IMR-90 (cell line): ENCODE data around the gene FMO1. TPM values are rescaled to one million over a fixed set of nuclear protein-coding genes. Genes with fewer than 3 reads are reported as not detected.

Experiments used
- ATAC-seq: fragments of 200-7000 bp; cut with Tn5 transposase; 2 replicates; pipeline ENCODE4 v1.9.1; 2020; ENCODE audit warnings: low read depth, mild to moderate bottlenecking, moderate library complexity
- BruUV-seq: library from RNA; stranded (reverse); fragments of 400-500 nt; replicated peaks from 2 replicates; lab custom pipeline; 2021; lab: Mats Ljungman, UMichigan
- CTCF ChIA-PET: fragments of 300-600 bp; formaldehyde crosslinking; extraction: SDS; loops from one replicate; lab custom pipeline; 2021; ENCODE audit warnings: antibody characterized with exemption; lab: Yijun Ruan, JAX
- POLR2A ChIA-PET: fragments of 300-600 bp; sonication (Branson Sonifier 250); formaldehyde crosslinking; loops from one replicate; lab custom pipeline; 2022; ENCODE audit warnings: antibody characterized with exemption; ENCODE audit not compliant: unreplicated experiment; lab: Charles Lee
- DNase-seq: peaks from one replicate; pipeline ENCODE4 v3.0.0; 2013
- H2AFZ ChIP-seq: replicated peaks from 2 replicates; pipeline ENCODE3; 2013; ENCODE audit warnings: low read length, mild to moderate bottlenecking; ENCODE audit not compliant: poor library complexity
- H2AK5ac ChIP-seq: 2 replicates; pipeline ENCODE4 v1.6.1; 2013; ENCODE audit warnings: low read depth, low read length, inconsistent platforms
- H2AK9ac ChIP-seq: replicated peaks from 2 replicates; pipeline ENCODE3; 2013; ENCODE audit warnings: mild to moderate bottlenecking, low read depth, low read length, moderate library complexity; ENCODE audit not compliant: poor library complexity
- H2BK120ac ChIP-seq: 2 replicates; pipeline ENCODE4 v1.6.1; 2013; ENCODE audit warnings: low read depth, low read length, inconsistent platforms
- H2BK15ac ChIP-seq: 3 replicates; pipeline ENCODE4 v1.6.1; 2013; ENCODE audit warnings: low read depth, low read length, inconsistent platforms
- H2BK20ac ChIP-seq: 2 replicates; pipeline ENCODE4 v1.6.1; 2013; ENCODE audit warnings: low read depth, mild to moderate bottlenecking, inconsistent platforms, low read length, moderate library complexity
- H2BK5ac ChIP-seq: 2 replicates; pipeline ENCODE4 v1.6.1; 2013; ENCODE audit warnings: mild to moderate bottlenecking, low read depth, low read length, inconsistent platforms; ENCODE audit not compliant: poor library complexity, severe bottlenecking
- H3K14ac ChIP-seq: replicated peaks from 2 replicates; pipeline ENCODE4 v1.6.1; 2013; ENCODE audit warnings: low read depth, low read length, inconsistent platforms
- H3K18ac ChIP-seq: 2 replicates; pipeline ENCODE4 v1.6.1; 2013; ENCODE audit warnings: low read depth, low read length, control low read depth
- H3K23ac ChIP-seq: 2 replicates; pipeline ENCODE4 v1.6.1; 2013; ENCODE audit warnings: low read depth, low read length, inconsistent platforms
- H3K27ac ChIP-seq: 2 replicates; pipeline ENCODE4 v1.5.1; 2013; ENCODE audit warnings: mild to moderate bottlenecking, control low read depth, low read length; ENCODE audit not compliant: insufficient read depth
- H3K27me3 ChIP-seq: 2 replicates; pipeline ENCODE4 v1.6.1; 2013; ENCODE audit warnings: low read length; ENCODE audit not compliant: control insufficient read depth, insufficient read depth
- H3K36me3 ChIP-seq: 2 replicates; pipeline ENCODE4 v1.6.1; 2013; ENCODE audit warnings: low read length, mixed read lengths; ENCODE audit not compliant: control insufficient read depth, insufficient read depth
- H3K4ac ChIP-seq: 2 replicates; pipeline ENCODE4 v1.6.1; 2013; ENCODE audit warnings: low read depth, low read length, inconsistent platforms
- H3K4me1 ChIP-seq: 2 replicates; pipeline ENCODE4 v1.6.1; 2013; ENCODE audit warnings: low read length, mixed read lengths; ENCODE audit not compliant: control insufficient read depth, insufficient read depth
- H3K4me2 ChIP-seq: 2 replicates; pipeline ENCODE4 v1.6.1; 2013; ENCODE audit warnings: low read depth, mild to moderate bottlenecking, control low read depth, low read length, moderate library complexity
- H3K4me3 ChIP-seq: 2 replicates; pipeline ENCODE4 v1.5.1; 2013; ENCODE audit warnings: low read depth, mild to moderate bottlenecking, control low read depth, low read length, moderate library complexity; ENCODE audit not compliant: insufficient read depth
- H3K56ac ChIP-seq: 2 replicates; pipeline ENCODE4 v1.6.1; 2013; ENCODE audit warnings: low read length, inconsistent platforms; ENCODE audit not compliant: insufficient read depth; ENCODE audit errors: extremely low read depth
- H3K79me1 ChIP-seq, 2 experiments: 2 replicates each; pipeline ENCODE4 v1.6.1; 2013; ENCODE audit warnings: low read length in 2 of 2, inconsistent platforms in 1 of 2, low read depth in 1 of 2
- H3K9ac ChIP-seq: 2 replicates; pipeline ENCODE4 v1.6.1; 2013; ENCODE audit warnings: low read depth, low read length, control low read depth
- H3K9me1 ChIP-seq: 2 replicates; pipeline ENCODE4 v1.6.1; 2013; ENCODE audit warnings: low read length, inconsistent platforms; ENCODE audit not compliant: insufficient read depth
- H3K9me3 ChIP-seq: 2 replicates; pipeline ENCODE4 v1.6.1; 2013; ENCODE audit warnings: low read length; ENCODE audit not compliant: control insufficient read depth, insufficient read depth
- H4K20me1 ChIP-seq: 2 replicates; pipeline ENCODE4 v1.6.1; 2013; ENCODE audit warnings: low read length, inconsistent platforms; ENCODE audit not compliant: insufficient read depth
- H4K5ac ChIP-seq: 2 replicates; pipeline ENCODE4 v1.6.1; 2013; ENCODE audit warnings: mild to moderate bottlenecking, low read depth, low read length, control low read depth
- H4K8ac ChIP-seq, 2 experiments: 2 replicates each; pipeline ENCODE4 v1.6.1; 2013; ENCODE audit warnings: low read depth in 2 of 2, low read length in 2 of 2, control low read depth in 1 of 2, inconsistent platforms in 1 of 2
- H4K91ac ChIP-seq: 2 replicates; pipeline ENCODE4 v1.6.1; 2013; ENCODE audit warnings: low read depth, low read length, inconsistent platforms; ENCODE audit not compliant: insufficient read depth
- FOS ChIP-seq: fragments of 150-350 bp; IDR thresholded peaks from 2 replicates; pipeline ENCODE4 v1.6.1; 2016; ENCODE audit warnings: low read depth, low read length
- POLR2A ChIP-seq: IDR thresholded peaks from 2 replicates; pipeline ENCODE4 v1.6.1; 2012; ENCODE audit warnings: mild to moderate bottlenecking, low read depth, low read length
- SMC3 ChIP-seq: fragments of 150-350 bp; IDR thresholded peaks from 2 replicates; pipeline ENCODE4 v1.6.1; 2016; ENCODE audit warnings: low read depth, mild to moderate bottlenecking, antibody characterized with exemption, low read length, moderate library complexity
- WGBS, 2 experiments: methylation state at CpG; one replicate each; pipeline versions ENCODE4 v1.1.5 to v1.1.7; 2013; ENCODE audit warnings: missing lambda C conversion rate in 2 of 2; ENCODE audit not compliant: insufficient read length in 1 of 2; ENCODE audit errors: extremely low coverage in 2 of 2; 5-methylcytosine and 5-hydroxymethylcytosine counted together
- dilution Hi-C: fragments of 300-500 bp; cut with HindIII; formaldehyde crosslinking; loops from one replicate; pipeline ENCODE4 v1.14.3; 2018; ENCODE audit warnings: low sequenced_read_pairs; ENCODE audit not compliant: unreplicated experiment
- in situ Hi-C: fragments of 300-500 bp; cut with MboI; formaldehyde crosslinking; loops from 3 replicates; pipeline ENCODE4 v1.14.3; 2019; ENCODE audit warnings: low sequenced_read_pairs, inconsistent platforms, mixed read lengths
- intact Hi-C: fragments of 100-400 bp; cut with micrococcal nuclease; formaldehyde crosslinking; loops from 2 replicates; pipeline ENCODE4 v1.10.0; 2022
- polyA plus RNA-seq, 3 experiments: library from polyadenylated mRNA; depleted of rRNA; stranded (reverse); fragments of >200 nt; gene quantifications; 2 replicates each; pipeline ENCODE4 v1.2.3, GENCODE V29; 2012; ENCODE audit warnings: low replicate concordance in 1 of 3
- total RNA-seq: library from RNA; depleted of rRNA; stranded (reverse); fragments of >200 nt; gene quantifications from 2 replicates; pipeline ENCODE4 v1.2.3, GENCODE V29; 2012

The FMO1 gene
- total and polyA plus RNA-seq, 2 of the 4 experiments (the other 2 are of a cell fraction), result not detected

DNA sequence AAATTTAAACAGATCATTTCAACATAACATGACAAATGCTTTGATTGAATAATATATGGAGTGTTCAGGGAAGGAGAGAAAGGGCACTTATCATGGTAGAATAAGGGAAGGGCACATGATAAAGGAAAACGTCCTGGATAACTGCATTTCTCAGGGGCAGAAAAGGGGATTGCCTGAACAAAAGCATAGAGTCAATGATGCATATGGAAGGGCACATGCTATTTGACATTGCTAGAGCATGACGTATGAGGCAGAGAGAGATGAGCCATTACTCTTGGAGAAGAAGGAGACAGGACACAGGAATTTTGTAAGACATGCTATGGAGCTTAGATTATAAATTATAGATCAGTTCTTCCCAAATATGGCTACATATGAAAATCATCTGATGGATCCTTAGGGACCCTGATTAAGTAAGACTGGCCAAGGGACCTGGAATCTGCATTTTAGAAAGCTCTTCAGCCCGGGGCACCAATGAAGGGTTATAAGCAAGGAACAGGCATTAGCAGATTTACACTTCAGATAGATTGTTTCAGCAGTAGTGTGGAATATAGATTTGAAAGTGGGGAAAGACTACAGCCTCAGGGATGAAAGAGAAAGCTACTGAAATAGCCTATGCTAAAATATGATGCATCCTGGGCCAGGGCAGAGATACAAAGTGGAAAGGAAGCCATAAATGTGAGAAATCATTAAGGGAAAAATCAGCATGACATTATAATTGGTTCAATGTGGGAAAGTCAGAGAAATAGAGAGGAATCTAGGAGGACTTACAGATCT lies 41.9 kb upstream of the FMO1 start (continued):
- no peak for TF ChIP-seq POLR2A

DNA sequence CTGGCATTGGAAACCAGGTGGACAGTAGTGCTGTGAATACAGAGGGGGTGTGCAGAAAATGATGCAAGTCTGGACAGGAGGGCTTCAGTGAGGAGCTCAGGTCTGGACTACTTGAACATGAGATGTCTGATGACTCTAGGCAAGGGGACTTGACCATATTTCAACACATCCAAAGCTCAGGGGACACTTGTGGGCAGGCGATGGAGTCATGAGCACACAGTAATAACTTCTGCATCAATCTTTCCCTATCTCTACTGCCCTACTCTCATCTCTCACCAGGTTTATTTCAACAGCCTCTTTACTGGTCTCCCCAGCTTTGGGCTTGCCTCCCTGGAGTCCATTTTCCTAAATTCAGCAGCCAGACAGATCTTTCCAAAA lies 41.3 kb upstream of the FMO1 start:
- 100% methylated on average over 1 of the region's 1 CpG; no CpG with 5 or more reads in 1 of the 2 experiments for WGBS, 2 experiments
- ChIA-PET POLR2A (no interaction called here), CTCF (interaction anchor here (0.5 to 0.8 kb wide), 2 partner anchors 13 to 19 kb away, joined by 3 to 4 read pairs; no protein-coding TSS in a partner anchor)
- no peak overlapping the region for H2AFZ ChIP-seq
- no peaks in the 10 kb centered on the region for H3K79me1 ChIP-seq
- H3K9ac ChIP-seq, result no peak overlapping the region
- H3K18ac ChIP-seq, result no peak overlapping the region
- no peak overlapping the region for H2AK9ac ChIP-seq
- H3K4me3 ChIP-seq, result no peak overlapping the region
- H3K27ac ChIP-seq, result no peak overlapping the region
- no peak for TF ChIP-seq SMC3
- no peak for TF ChIP-seq FOS
- dilution Hi-C loops, result no loop called here
- H3K4me2 ChIP-seq, result no peak overlapping the region
- no peak overlapping the region for H2BK5ac ChIP-seq
- no peak overlapping the region for H3K14ac ChIP-seq
- intact Hi-C loops, result no loop called here
- no peak overlapping the region for H4K5ac ChIP-seq
- H3K23ac ChIP-seq, result no peak overlapping the region
- no peaks in the 10 kb centered on the region for H3K4me1 ChIP-seq
- ATAC-seq (no peak), DNase-seq (no peak)
- H3K36me3 ChIP-seq, result no peaks in the 10 kb centered on the region
- no peak overlapping the region for H2AK5ac ChIP-seq
- no peak overlapping the region for H3K56ac ChIP-seq
- no TSS peak for BruUV-seq
- no peaks in the 10 kb centered on the region for H3K27me3 ChIP-seq
- H2BK15ac ChIP-seq, result no peak overlapping the region
- no peaks in the 10 kb centered on the region for H3K9me3 ChIP-seq
- no peaks in the 10 kb centered on the region for H4K20me1 ChIP-seq
- in situ Hi-C loops, result no loop called here
- H2BK20ac ChIP-seq, result no peak overlapping the region
- H4K91ac ChIP-seq, result no peak overlapping the region
- H2BK120ac ChIP-seq, result no peak overlapping the region
- no peaks in the 10 kb centered on the region for H3K9me1 ChIP-seq
- H3K4ac ChIP-seq, result no peak overlapping the region
- no peak overlapping the region for H4K8ac ChIP-seq
